Neural cell (in vitro differentiated cells): ENCODE results near the gene SLC1A2.

Experiments used
- EZH2 ChIP-seq: fragments of 200-600, 300-800 bp; shearing (Covaris generic), sonication (generic); IDR thresholded peaks from 2 replicates; pipeline ENCODE4 v1.6.1; 2014; ENCODE audit warnings: antibody characterized with exemption, low read length, borderline replicate concordance, mild to moderate bottlenecking; ENCODE audit not compliant: insufficient read depth, poor library complexity, severe bottlenecking
- RAD21 ChIP-seq: fragments of 450-650 bp; conservative IDR thresholded peaks from 2 replicates; pipeline ENCODE4 v1.6.1; 2014; ENCODE audit warnings: antibody characterized with exemption, mild to moderate bottlenecking, moderate library complexity

- TF ChIP-seq RAD21, result no peak
- TF ChIP-seq EZH2, result no peak
Observed at GRCh38 chr11:35253237-35253636, 166.1 kb downstream of the SLC1A2 start.
